ENCODE measurements around the gene LEP. TPM values are rescaled to one million over a fixed set of nuclear protein-coding genes. Genes with fewer than 3 reads are reported as not detected.
A peak's percentile ranks its signal among the peaks of the same experiment; 100 is the strongest.

Gene LEP
- total and polyA plus RNA-seq, 4 donors: 0.05 to 0.97 (median 0.45) TPM; not detected in 1

DNA sequence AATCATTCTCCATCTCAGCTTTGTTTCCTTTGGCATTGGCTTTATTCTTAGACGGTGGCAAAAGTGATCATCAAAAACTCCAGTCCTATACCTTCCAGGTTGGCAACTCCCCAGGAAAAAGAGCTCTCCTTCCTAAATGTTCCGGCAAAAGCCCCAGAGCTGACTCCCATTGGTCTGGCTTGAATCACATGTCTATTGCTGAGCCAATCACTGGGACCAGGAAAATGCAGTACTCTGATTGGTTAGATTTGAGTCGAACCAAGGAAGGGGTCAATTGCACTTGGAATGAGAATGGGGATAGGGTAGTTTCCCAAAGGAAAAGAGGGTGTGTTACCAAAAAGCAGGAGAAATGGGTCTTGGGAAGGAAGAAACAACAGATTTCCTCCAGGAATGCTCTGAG lies 22.3 kb downstream of the LEP start:
- Histone ChIP-seq H3K4me3 (ENCODE audit: low read length in 2 of 2) (no peak overlapping the region), H3K36me3 (ENCODE audit: control insufficient read depth in 1 of 2, insufficient read depth in 2 of 2, low read length in 1 of 2) (no peaks in the 10 kb centered on the region), H3K9me3 (ENCODE audit: control insufficient read depth, low read length) (no peaks in the 10 kb centered on the region), H3K4me1 (ENCODE audit: control insufficient read depth in 1 of 2, insufficient read depth in 2 of 2, low read length in 2 of 2) (no peaks in the 10 kb centered on the region), H3K27ac (ENCODE audit: low read depth in 1 of 2, low read length in 2 of 2) (no peak overlapping the region), H3K27me3 (ENCODE audit: control insufficient read depth in 1 of 2, insufficient read depth in 2 of 2, low read length in 1 of 2) (no peaks in the 10 kb centered on the region)
- ATAC-seq (ENCODE audit: low FRiP score) (no peak), DNase-seq (no peak)
- intact Hi-C loops (cut with DNase I): no loop called here
- 54 to 55% methylated on average over 3 of the region's 3 CpGs for WGBS, 2 donors

- intact Hi-C loops (cut with DNase I): no loop called here
- 66 to 67% methylated on average over 2 of the region's 2 CpGs for WGBS, 2 donors
- Histone ChIP-seq H3K4me1 (ENCODE audit: control insufficient read depth in 1 of 2, insufficient read depth in 2 of 2, low read length in 2 of 2) (no peaks in the 10 kb centered on the region), H3K27me3 (ENCODE audit: control insufficient read depth in 1 of 2, insufficient read depth in 2 of 2, low read length in 1 of 2) (no peaks in the 10 kb centered on the region), H3K4me3 (ENCODE audit: low read length in 2 of 2) (no peak overlapping the region), H3K9me3 (ENCODE audit: control insufficient read depth, low read length) (no peaks in the 10 kb centered on the region), H3K36me3 (ENCODE audit: control insufficient read depth in 1 of 2, insufficient read depth in 2 of 2, low read length in 1 of 2) (no peaks in the 10 kb centered on the region), H3K27ac (ENCODE audit: low read depth in 1 of 2, low read length in 2 of 2) (no peak overlapping the region)
- ATAC-seq (ENCODE audit: low FRiP score): no peak
- no peak for DNase-seq
These were observed 23.4 kb downstream of the LEP start for GRCh38 chr7:128264477-128264876.

DNA sequence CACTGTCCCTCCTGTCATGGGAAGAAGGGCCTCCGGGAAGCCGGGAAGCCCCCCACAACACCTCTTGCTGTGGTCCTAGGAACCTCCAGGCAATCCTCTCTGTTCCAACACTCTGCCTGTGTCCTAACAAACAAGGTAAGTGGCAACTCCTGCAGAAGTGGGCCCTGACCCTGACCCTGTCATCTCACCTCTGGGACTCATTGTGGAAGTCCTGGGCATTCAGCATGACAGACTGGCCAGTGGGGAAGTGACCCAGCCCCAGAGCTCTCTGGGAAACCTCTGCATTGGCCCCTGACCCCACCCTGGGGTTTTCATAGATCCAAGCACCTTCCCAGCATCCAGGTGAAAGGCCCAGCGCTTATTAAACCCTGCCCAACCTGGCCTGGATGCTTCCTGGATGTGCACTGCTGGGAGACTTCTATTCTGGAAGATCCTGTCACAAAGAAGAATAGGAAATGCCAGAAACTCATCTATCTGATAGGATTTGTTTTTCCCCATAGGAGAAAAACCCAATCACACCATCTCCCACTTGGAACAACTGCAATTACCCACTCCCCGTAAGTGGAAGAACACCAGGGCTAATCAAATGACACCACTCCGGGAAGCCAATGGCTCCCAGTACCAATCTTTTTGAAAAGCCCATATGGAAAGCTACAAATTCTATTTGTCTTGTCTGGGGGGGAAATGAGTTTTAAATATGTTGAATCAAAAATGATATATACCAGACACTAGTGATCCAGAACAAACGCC lies 24.3 kb downstream of the LEP start:
- DNase-seq: no peak
- ATAC-seq (ENCODE audit: low FRiP score): no peak
- Histone ChIP-seq H3K27ac (ENCODE audit: low read depth in 1 of 2, low read length in 2 of 2) (no peak overlapping the region), H3K4me1 (ENCODE audit: control insufficient read depth in 1 of 2, insufficient read depth in 2 of 2, low read length in 2 of 2) (no peaks in the 10 kb centered on the region), H3K9me3 (ENCODE audit: control insufficient read depth, low read length) (no peaks in the 10 kb centered on the region), H3K4me3 (ENCODE audit: low read length in 2 of 2) (no peak overlapping the region), H3K36me3 (ENCODE audit: control insufficient read depth in 1 of 2, insufficient read depth in 2 of 2, low read length in 1 of 2) (no peaks in the 10 kb centered on the region), H3K27me3 (ENCODE audit: control insufficient read depth in 1 of 2, insufficient read depth in 2 of 2, low read length in 1 of 2) (no peaks in the 10 kb centered on the region)
- WGBS, 2 donors: 95 to 97% methylated on average over 6 of the region's 6 CpGs
- intact Hi-C loops (cut with DNase I): no loop called here

- 61 to 63% methylated on average over 5 of the region's 5 CpGs for WGBS, 2 donors
- ATAC-seq (ENCODE audit: low FRiP score) (no peak), DNase-seq (no peak)
- intact Hi-C loops (cut with DNase I): no loop called here
- no peaks in the 10 kb centered on the region for H3K36me3 ChIP-seq (ENCODE audit: control insufficient read depth in 1 of 2, insufficient read depth in 2 of 2, low read length in 1 of 2)
- no peaks in the 10 kb centered on the region for H3K27me3 ChIP-seq (ENCODE audit: control insufficient read depth in 1 of 2, insufficient read depth in 2 of 2, low read length in 1 of 2)
- no peak overlapping the region for H3K4me3 ChIP-seq (ENCODE audit: low read length in 2 of 2)
- no peaks in the 10 kb centered on the region for H3K9me3 ChIP-seq (ENCODE audit: control insufficient read depth, low read length)
- H3K27ac ChIP-seq (ENCODE audit: low read depth in 1 of 2, low read length in 2 of 2): no peak overlapping the region
- H3K4me1 ChIP-seq (ENCODE audit: control insufficient read depth in 1 of 2, insufficient read depth in 2 of 2, low read length in 2 of 2): no peaks in the 10 kb centered on the region
These were observed 24.8 kb downstream of the LEP start for GRCh38 chr7:128265906-128266300.

GRCh38 chr7:128266529-128266882 lies 25.4 kb downstream of the LEP start:
- DNase-seq (no peak), ATAC-seq (ENCODE audit: low FRiP score) (no peak)
- H3K4me1 ChIP-seq (ENCODE audit: control insufficient read depth in 1 of 2, insufficient read depth in 2 of 2, low read length in 2 of 2): no peaks in the 10 kb centered on the region
- no peak overlapping the region for H3K4me3 ChIP-seq (ENCODE audit: low read length in 2 of 2)
- no peaks in the 10 kb centered on the region for H3K27me3 ChIP-seq (ENCODE audit: control insufficient read depth in 1 of 2, insufficient read depth in 2 of 2, low read length in 1 of 2)
- intact Hi-C loops (cut with DNase I): no loop called here
- 80 to 88% methylated on average over 1 of the region's 1 CpG for WGBS, 2 donors
- H3K9me3 ChIP-seq (ENCODE audit: control insufficient read depth, low read length): no peaks in the 10 kb centered on the region
- H3K27ac ChIP-seq (ENCODE audit: low read depth in 1 of 2, low read length in 2 of 2): no peak overlapping the region
- no peaks in the 10 kb centered on the region for H3K36me3 ChIP-seq (ENCODE audit: control insufficient read depth in 1 of 2, insufficient read depth in 2 of 2, low read length in 1 of 2)

- 3 to 6% methylated on average over 16 of the region's 16 CpGs for WGBS, 2 donors
- DNase-seq (no peak), ATAC-seq (ENCODE audit: low FRiP score) (peak; percentile 42)
These were observed 26.0 kb downstream of the LEP start for GRCh38 chr7:128266883-128267594.

DNA sequence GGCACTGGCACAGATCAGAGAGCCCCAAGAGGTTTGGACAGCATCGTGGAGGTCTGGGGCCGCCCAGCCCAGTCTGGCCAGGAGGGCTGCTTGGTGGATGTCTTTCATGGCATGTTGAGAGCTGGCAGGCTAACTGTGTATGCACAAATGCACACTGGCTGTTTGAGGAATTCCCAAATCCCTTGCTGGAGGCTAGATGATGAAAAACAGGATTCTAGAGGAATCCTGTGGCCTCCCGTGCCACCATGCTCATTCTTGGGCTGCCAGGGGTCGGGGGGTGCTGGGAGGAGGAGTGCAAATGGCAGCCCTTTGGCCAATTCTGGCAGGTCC lies 26.5 kb downstream of the LEP start:
- 28 to 31% methylated on average over 4 of the region's 4 CpGs for WGBS, 2 donors
- H3K4me3 ChIP-seq (ENCODE audit: low read length in 2 of 2): no peak overlapping the region
- H3K27ac ChIP-seq (ENCODE audit: low read depth in 1 of 2, low read length in 2 of 2): no peak overlapping the region
- ATAC-seq (ENCODE audit: low FRiP score) (peak; percentile 25), DNase-seq (no peak)
- H3K36me3 ChIP-seq (ENCODE audit: control insufficient read depth in 1 of 2, insufficient read depth in 2 of 2, low read length in 1 of 2): no peaks in the 10 kb centered on the region
- H3K27me3 ChIP-seq (ENCODE audit: control insufficient read depth in 1 of 2, insufficient read depth in 2 of 2, low read length in 1 of 2): no peaks in the 10 kb centered on the region
- H3K9me3 ChIP-seq (ENCODE audit: control insufficient read depth, low read length): no peaks in the 10 kb centered on the region
- no peaks in the 10 kb centered on the region for H3K4me1 ChIP-seq (ENCODE audit: control insufficient read depth in 1 of 2, insufficient read depth in 2 of 2, low read length in 2 of 2)
- intact Hi-C loops (cut with DNase I): no loop called here

More at GRCh38 chr7:128266883-128267594, 26.0 kb downstream of the LEP start:
- no peak overlapping the region for H3K27ac ChIP-seq (ENCODE audit: low read depth in 1 of 2, low read length in 2 of 2)
- no peaks in the 10 kb centered on the region for H3K27me3 ChIP-seq (ENCODE audit: control insufficient read depth in 1 of 2, insufficient read depth in 2 of 2, low read length in 1 of 2)
- H3K4me3 ChIP-seq (ENCODE audit: low read length in 2 of 2): no peak overlapping the region
- H3K4me1 ChIP-seq (ENCODE audit: control insufficient read depth in 1 of 2, insufficient read depth in 2 of 2, low read length in 2 of 2): no peaks in the 10 kb centered on the region
- intact Hi-C loops (cut with DNase I): no loop called here
- H3K9me3 ChIP-seq (ENCODE audit: control insufficient read depth, low read length): no peaks in the 10 kb centered on the region
- no peaks in the 10 kb centered on the region for H3K36me3 ChIP-seq (ENCODE audit: control insufficient read depth in 1 of 2, insufficient read depth in 2 of 2, low read length in 1 of 2)

DNA sequence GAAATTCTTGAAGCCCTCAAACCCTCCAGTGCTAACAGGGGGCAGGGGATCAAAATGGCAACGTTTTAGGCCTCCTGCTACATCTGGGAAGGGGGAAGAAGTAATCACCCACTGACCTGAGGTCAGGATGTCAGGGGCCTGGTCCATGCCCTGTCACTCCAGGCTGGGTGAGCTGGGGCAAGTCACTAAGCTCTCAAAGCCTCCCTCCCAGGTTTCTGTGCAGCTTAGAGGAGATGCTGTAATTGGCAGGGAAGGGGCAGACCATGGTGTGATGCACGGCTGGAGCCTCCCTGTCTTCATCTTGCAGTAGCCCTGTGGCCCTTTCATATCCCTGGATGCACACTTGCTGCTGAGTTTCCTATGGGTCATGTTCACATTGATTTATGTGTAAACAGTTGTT lies 27.2 kb downstream of the LEP start:
- Histone ChIP-seq H3K4me3 (ENCODE audit: low read length in 2 of 2) (no peak overlapping the region), H3K27me3 (ENCODE audit: control insufficient read depth in 1 of 2, insufficient read depth in 2 of 2, low read length in 1 of 2) (no peaks in the 10 kb centered on the region), H3K27ac (ENCODE audit: low read depth in 1 of 2, low read length in 2 of 2) (no peak overlapping the region), H3K4me1 (ENCODE audit: control insufficient read depth in 1 of 2, insufficient read depth in 2 of 2, low read length in 2 of 2) (no peaks in the 10 kb centered on the region), H3K36me3 (ENCODE audit: control insufficient read depth in 1 of 2, insufficient read depth in 2 of 2, low read length in 1 of 2) (no peaks in the 10 kb centered on the region), H3K9me3 (ENCODE audit: control insufficient read depth, low read length) (no peaks in the 10 kb centered on the region)
- DNase-seq (no peak), ATAC-seq (ENCODE audit: low FRiP score) (no peak)
- intact Hi-C loops (cut with DNase I): no loop called here
- 53 to 60% methylated on average over 2 of the region's 2 CpGs for WGBS, 2 donors

- Histone ChIP-seq H3K4me3 (ENCODE audit: low read length in 2 of 2) (no peak overlapping the region), H3K27me3 (ENCODE audit: control insufficient read depth in 1 of 2, insufficient read depth in 2 of 2, low read length in 1 of 2) (no peaks in the 10 kb centered on the region), H3K27ac (ENCODE audit: low read depth in 1 of 2, low read length in 2 of 2) (no peak overlapping the region), H3K36me3 (ENCODE audit: control insufficient read depth in 1 of 2, insufficient read depth in 2 of 2, low read length in 1 of 2) (no peaks in the 10 kb centered on the region), H3K9me3 (ENCODE audit: control insufficient read depth, low read length) (no peaks in the 10 kb centered on the region), H3K4me1 (ENCODE audit: control insufficient read depth in 1 of 2, insufficient read depth in 2 of 2, low read length in 2 of 2) (no peaks in the 10 kb centered on the region)
- intact Hi-C loops (cut with DNase I): no loop called here
- 4 to 6% methylated on average over 31 of the region's 31 CpGs for WGBS, 2 donors
- ATAC-seq (ENCODE audit: low FRiP score): peak; percentile 27
- DNase-seq: no peak
These were observed 29.8 kb downstream of the LEP start for GRCh38 chr7:128270826-128271272.

Data from aorta (tissue), 5 donors.